ENCODE results near the gene PRIMA1. TPM values are rescaled to one million over a fixed set of nuclear protein-coding genes. Genes with fewer than 3 reads are reported as not detected.
"Not testable (repeated sequence)": the region's sequence is repeated elsewhere in the genome, so short reads cannot be mapped to it uniquely, and the experiment has no call there.

Gene PRIMA1
- total RNA-seq, 2 experiments from 2014 or later = not detected

- DNase-seq; H3K4me3 Mint-ChIP-seq; H3K9me3 Mint-ChIP-seq (ENCODE audit: low read depth); CTCF ChIA-PET; H3K36me3 Mint-ChIP-seq: not testable (repeated sequence)
- peaks cover 23% of the 10 kb centered on the region for H3K27me3 Mint-ChIP-seq
- peak; percentile 62 for ATAC-seq
- peaks cover 31% of the 10 kb centered on the region for H3K4me1 Mint-ChIP-seq
- H3K27ac Mint-ChIP-seq = peak overlapping the region; percentile 38
These were observed 21.5 kb upstream of the PRIMA1 start for GRCh38 chr14:93809491-93810420.

- no peak for DNase-seq
- peaks cover 2% of the 10 kb centered on the region for H3K9me3 Mint-ChIP-seq (ENCODE audit: low read depth)
- CTCF ChIA-PET = no interaction called here
These were observed 16.4 kb upstream of the PRIMA1 start for GRCh38 chr14:93804654-93805053.

GRCh38 chr14:93803408-93804318 lies 15.4 kb upstream of the PRIMA1 start:
- Mint-ChIP-seq H3K4me1 (no peaks in the 10 kb centered on the region), H3K9me3 (ENCODE audit: low read depth) (peaks cover 2% of the 10 kb centered on the region), H3K27me3 (peaks cover 10% of the 10 kb centered on the region), H3K27ac (no peak overlapping the region), H3K4me3 (no peak overlapping the region), H3K36me3 (no peaks in the 10 kb centered on the region)
- DNase-seq = no peak
- CTCF ChIA-PET = interaction anchor here (0.6 kb wide), 1 partner anchor 300 kb away, joined by 3 read pairs; no protein-coding TSS in a partner anchor
- ATAC-seq = no peak

More at GRCh38 chr14:93804654-93805053, 16.4 kb upstream of the PRIMA1 start:
- H3K27ac Mint-ChIP-seq = no peak overlapping the region
- no peak overlapping the region for H3K4me3 Mint-ChIP-seq
- H3K27me3 Mint-ChIP-seq = peaks cover 6% of the 10 kb centered on the region
- ATAC-seq = no peak
- H3K4me1 Mint-ChIP-seq = peaks cover 7% of the 10 kb centered on the region
- no peaks in the 10 kb centered on the region for H3K36me3 Mint-ChIP-seq

GRCh38 chr14:93799989-93800921 lies 12.0 kb upstream of the PRIMA1 start:
- DNase-seq = no peak
- ATAC-seq = no peak
- Mint-ChIP-seq H3K27me3 (peaks cover 11% of the 10 kb centered on the region), H3K36me3 (no peaks in the 10 kb centered on the region), H3K27ac (no peak overlapping the region), H3K4me3 (no peak overlapping the region), H3K4me1 (no peaks in the 10 kb centered on the region), H3K9me3 (ENCODE audit: low read depth) (no peaks in the 10 kb centered on the region)
- CTCF ChIA-PET = no interaction called here

- peaks cover 11% of the 10 kb centered on the region for H3K27me3 Mint-ChIP-seq
- H3K4me3 Mint-ChIP-seq = no peak overlapping the region
- ATAC-seq = no peak
- no peak overlapping the region for H3K27ac Mint-ChIP-seq
- CTCF ChIA-PET = no interaction called here
- H3K36me3 Mint-ChIP-seq = no peaks in the 10 kb centered on the region
- H3K4me1 Mint-ChIP-seq = no peaks in the 10 kb centered on the region
- no peak for DNase-seq
- H3K9me3 Mint-ChIP-seq (ENCODE audit: low read depth) = no peaks in the 10 kb centered on the region
These were observed 11.3 kb upstream of the PRIMA1 start for GRCh38 chr14:93799617-93799988.

- Mint-ChIP-seq H3K27ac (no peak overlapping the region), H3K4me3 (no peak overlapping the region), H3K9me3 (ENCODE audit: low read depth) (no peaks in the 10 kb centered on the region), H3K4me1 (no peaks in the 10 kb centered on the region), H3K27me3 (peaks cover 15% of the 10 kb centered on the region), H3K36me3 (no peaks in the 10 kb centered on the region)
- CTCF ChIA-PET = no interaction called here
- ATAC-seq (no peak), DNase-seq (no peak)
These were observed 9.3 kb upstream of the PRIMA1 start for GRCh38 chr14:93797536-93797935.

GRCh38 chr14:93797071-93797470 lies 8.8 kb upstream of the PRIMA1 start:
- Mint-ChIP-seq H3K27ac (no peak overlapping the region), H3K27me3 (peaks cover 15% of the 10 kb centered on the region), H3K36me3 (no peaks in the 10 kb centered on the region), H3K4me3 (no peak overlapping the region), H3K4me1 (no peaks in the 10 kb centered on the region), H3K9me3 (ENCODE audit: low read depth) (no peaks in the 10 kb centered on the region)
- CTCF ChIA-PET = no interaction called here
- ATAC-seq (no peak), DNase-seq (no peak)

- Mint-ChIP-seq H3K4me1 (no peaks in the 10 kb centered on the region), H3K27ac (no peak overlapping the region), H3K9me3 (ENCODE audit: low read depth) (no peaks in the 10 kb centered on the region), H3K36me3 (no peaks in the 10 kb centered on the region), H3K4me3 (no peak overlapping the region), H3K27me3 (peaks cover 33% of the 10 kb centered on the region)
- no peak for ATAC-seq
- CTCF ChIA-PET = no interaction called here
- DNase-seq = no peak
These were observed 6.5 kb upstream of the PRIMA1 start for GRCh38 chr14:93794756-93795155.

GRCh38 chr14:93793555-93794324 lies 5.5 kb upstream of the PRIMA1 start:
- H3K36me3 Mint-ChIP-seq = no peaks in the 10 kb centered on the region
- no peak for ATAC-seq
- H3K27ac Mint-ChIP-seq = no peak overlapping the region
- CTCF ChIA-PET = no interaction called here
- H3K9me3 Mint-ChIP-seq (ENCODE audit: low read depth) = no peaks in the 10 kb centered on the region
- no peak overlapping the region for H3K4me3 Mint-ChIP-seq
- DNase-seq = no peak
- H3K4me1 Mint-ChIP-seq = peaks cover 2% of the 10 kb centered on the region
- H3K27me3 Mint-ChIP-seq = peaks cover 37% of the 10 kb centered on the region

- Mint-ChIP-seq H3K27ac (no peak overlapping the region), H3K27me3 (peaks cover 45% of the 10 kb centered on the region), H3K9me3 (ENCODE audit: low read depth) (no peaks in the 10 kb centered on the region), H3K4me1 (peaks cover 2% of the 10 kb centered on the region), H3K4me3 (no peak overlapping the region), H3K36me3 (no peaks in the 10 kb centered on the region)
- ATAC-seq (no peak), DNase-seq (no peak)
- CTCF ChIA-PET = no interaction called here
These were observed 4.1 kb upstream of the PRIMA1 start for GRCh38 chr14:93792391-93792790.

- Mint-ChIP-seq H3K9me3 (ENCODE audit: low read depth) (no peaks in the 10 kb centered on the region), H3K36me3 (no peaks in the 10 kb centered on the region), H3K27ac (no peak overlapping the region), H3K4me1 (peaks cover 2% of the 10 kb centered on the region), H3K4me3 (no peak overlapping the region), H3K27me3 (peaks cover 59% of the 10 kb centered on the region)
- no peak for DNase-seq
- CTCF ChIA-PET = interaction anchor here (1.0 kb wide), 1 partner anchor 11 kb away, joined by 3 read pairs; no protein-coding TSS in a partner anchor
- ATAC-seq = no peak
These were observed 2.7 kb upstream of the PRIMA1 start for GRCh38 chr14:93790966-93791365.

All from activated CD8-positive, alpha-beta memory T cell treated with anti-CD3 and anti-CD28 coated beads, Interleukin-2, amount 10 ng/mL, durations not matched to agents 7 days and 5 days (primary cell).